ENCODE data around the gene PTPRN2.

Gene PTPRN2

DNA sequence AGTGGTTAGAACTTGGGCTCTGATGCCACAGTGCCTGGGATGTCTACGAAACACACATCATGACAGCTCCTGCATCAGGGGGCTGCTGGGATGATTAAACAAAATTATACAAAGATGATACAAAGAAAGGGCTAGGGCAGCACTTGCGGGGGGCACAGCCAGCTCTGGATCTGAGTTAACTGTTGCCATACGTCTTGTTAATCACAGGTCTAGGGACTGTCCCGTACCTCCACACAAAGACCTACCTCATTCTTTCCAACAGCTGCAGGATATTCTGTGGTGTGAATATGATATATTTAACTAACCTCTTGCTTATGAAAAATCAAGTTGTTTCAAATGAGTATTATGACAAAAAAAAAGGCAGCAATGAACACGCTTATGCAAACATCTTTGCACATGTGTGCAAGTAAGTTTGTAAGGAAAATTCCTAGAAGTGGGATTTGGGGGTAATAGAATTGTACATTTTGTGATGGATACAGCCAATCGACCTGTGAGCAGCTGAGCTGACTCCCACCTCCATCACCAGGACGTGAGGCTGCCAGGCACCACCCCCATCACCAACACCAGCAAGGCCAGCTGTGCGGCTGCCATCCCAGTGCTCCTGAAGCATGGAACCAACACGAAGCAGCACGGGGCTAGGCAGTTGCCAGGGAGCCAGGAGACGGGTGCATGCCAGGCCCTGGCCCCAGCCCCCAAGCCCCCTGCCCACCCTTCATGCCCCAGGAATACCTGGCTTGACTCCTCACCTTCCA lies 23.5 kb downstream of the PTPRN2 start:
- H3K27ac ChIP-seq: no peak overlapping the region
- TF ChIP-seq, protein P1, sequence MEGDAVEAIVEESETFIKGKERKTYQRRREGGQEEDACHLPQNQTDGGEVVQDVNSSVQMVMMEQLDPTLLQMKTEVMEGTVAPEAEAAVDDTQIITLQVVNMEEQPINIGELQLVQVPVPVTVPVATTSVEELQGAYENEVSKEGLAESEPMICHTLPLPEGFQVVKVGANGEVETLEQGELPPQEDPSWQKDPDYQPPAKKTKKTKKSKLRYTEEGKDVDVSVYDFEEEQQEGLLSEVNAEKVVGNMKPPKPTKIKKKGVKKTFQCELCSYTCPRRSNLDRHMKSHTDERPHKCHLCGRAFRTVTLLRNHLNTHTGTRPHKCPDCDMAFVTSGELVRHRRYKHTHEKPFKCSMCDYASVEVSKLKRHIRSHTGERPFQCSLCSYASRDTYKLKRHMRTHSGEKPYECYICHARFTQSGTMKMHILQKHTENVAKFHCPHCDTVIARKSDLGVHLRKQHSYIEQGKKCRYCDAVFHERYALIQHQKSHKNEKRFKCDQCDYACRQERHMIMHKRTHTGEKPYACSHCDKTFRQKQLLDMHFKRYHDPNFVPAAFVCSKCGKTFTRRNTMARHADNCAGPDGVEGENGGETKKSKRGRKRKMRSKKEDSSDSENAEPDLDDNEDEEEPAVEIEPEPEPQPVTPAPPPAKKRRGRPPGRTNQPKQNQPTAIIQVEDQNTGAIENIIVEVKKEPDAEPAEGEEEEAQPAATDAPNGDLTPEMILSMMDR (IDR thresholded peaks at IDR 0.05): no peak
- TF ChIP-seq ZFX (IDR thresholded peaks at IDR 0.05; ENCODE audit: borderline replicate concordance): no peak

DNA sequence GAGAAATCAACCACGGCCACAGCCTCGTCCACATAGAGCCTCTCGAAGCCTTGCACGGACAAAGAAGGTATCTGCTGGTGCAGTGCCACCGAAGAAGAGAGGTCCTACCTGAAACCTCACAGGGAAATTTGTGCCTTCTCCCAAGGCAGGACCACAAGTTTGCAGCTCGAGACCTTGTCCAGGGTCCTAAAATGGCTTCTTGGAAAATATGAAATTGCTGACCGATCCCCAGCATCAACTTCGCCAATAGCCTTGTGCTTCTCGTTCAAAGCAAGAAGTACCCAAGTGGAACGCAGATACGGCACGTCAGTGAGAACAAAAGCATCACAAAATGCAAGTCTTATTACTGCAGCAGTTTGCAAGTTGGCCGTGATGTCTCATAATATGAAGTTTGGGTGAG lies 24.6 kb downstream of the PTPRN2 start:
- TF ChIP-seq, protein P1 (IDR thresholded peaks at IDR 0.05): no peak
- TF ChIP-seq ZFX (IDR thresholded peaks at IDR 0.05; ENCODE audit: borderline replicate concordance): no peak

DNA sequence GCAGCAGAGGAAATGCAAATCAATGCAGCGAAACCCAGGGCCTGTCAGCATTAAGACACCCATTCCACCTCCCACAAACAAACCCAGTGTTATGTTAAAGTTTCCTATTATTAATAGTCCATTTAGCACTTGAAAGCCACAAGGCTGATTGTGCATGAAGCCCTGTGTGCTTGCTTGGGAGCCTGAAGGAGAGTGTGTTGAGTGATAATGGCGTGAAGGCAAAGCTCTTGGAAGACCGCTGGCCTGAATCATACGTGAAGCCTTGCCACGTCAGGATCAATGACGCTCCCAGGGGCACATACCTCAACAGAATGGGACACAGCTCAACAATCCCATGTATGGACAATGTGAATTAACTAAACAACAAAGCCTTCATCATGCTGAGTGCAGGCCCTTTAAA lies 25.1 kb downstream of the PTPRN2 start:
- no peak for TF ChIP-seq ZFX (IDR thresholded peaks at IDR 0.05; ENCODE audit: borderline replicate concordance)
- TF ChIP-seq, protein P1 (IDR thresholded peaks at IDR 0.05): no peak
- H3K27ac ChIP-seq: no peak overlapping the region

More for the DNA sequence above, 24.6 kb downstream of the PTPRN2 start:
- H3K27ac ChIP-seq: no peak overlapping the region

DNA sequence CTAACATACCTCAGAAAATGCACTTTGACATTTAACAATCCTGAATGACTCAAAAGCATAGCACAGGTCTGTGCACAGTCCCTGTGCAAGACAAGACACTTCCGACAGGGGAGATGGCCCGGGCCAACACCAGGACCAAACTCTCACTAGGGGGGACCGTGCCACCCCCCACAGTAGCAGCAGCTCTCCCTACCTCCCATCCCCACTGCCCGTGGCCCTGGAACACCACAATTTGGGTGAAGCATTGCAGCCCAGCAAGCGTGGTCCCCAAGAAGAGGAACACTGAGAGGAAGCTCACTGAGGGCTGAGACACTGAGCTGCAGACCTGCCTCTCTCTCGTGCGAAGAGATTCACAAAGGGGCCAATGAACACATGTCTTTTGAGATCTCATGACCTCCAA lies 26.0 kb downstream of the PTPRN2 start:
- no peak overlapping the region for H3K27ac ChIP-seq
- TF ChIP-seq, protein P1 (IDR thresholded peaks at IDR 0.05): no peak
- TF ChIP-seq ZFX (IDR thresholded peaks at IDR 0.05; ENCODE audit: borderline replicate concordance): no peak

DNA sequence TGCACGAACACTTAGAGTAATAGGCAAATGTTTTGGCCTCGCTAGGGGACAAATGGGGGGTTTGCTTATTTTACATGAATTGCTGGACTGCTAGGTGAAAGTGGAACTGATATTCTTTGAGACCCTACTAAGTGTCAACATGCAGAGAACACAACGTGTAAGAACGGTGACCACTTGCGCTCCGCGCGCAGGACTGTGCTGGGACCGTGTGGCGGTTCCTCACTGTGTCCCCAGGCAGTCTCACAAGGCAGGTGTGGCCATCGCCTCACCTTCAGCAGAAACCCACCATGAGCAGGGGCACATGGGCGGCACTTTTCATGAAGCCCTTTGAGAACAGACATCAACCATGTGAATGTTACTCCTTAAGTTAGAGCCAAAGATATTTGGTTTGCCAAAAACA lies 27.2 kb downstream of the PTPRN2 start:
- TF ChIP-seq, protein P1 (IDR thresholded peaks at IDR 0.05): no peak
- TF ChIP-seq ZFX (IDR thresholded peaks at IDR 0.05; ENCODE audit: borderline replicate concordance): no peak
- no peak overlapping the region for H3K27ac ChIP-seq

DNA sequence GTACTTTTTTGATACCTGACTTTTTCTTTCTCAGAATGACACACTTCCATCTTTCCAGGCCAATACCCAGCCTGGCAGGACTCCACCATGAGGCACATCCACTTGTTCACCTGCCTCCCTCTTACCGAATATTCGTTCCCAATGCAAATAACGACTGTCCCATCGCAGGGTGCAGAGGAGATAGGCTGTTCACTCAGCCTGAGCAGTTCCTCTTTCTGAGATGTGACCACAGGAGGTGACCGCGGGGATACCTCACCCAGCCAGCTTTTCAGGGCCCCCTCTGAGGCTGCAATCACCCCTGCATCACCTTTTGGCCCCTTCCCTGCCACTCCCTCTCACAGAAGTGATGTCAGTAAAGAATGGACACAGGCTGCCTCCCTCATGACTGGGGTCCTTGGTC lies 28.3 kb downstream of the PTPRN2 start:
- H3K27ac ChIP-seq: no peak overlapping the region
- no peak for TF ChIP-seq ZFX (IDR thresholded peaks at IDR 0.05; ENCODE audit: borderline replicate concordance)
- TF ChIP-seq, protein P1 (IDR thresholded peaks at IDR 0.05): no peak

DNA sequence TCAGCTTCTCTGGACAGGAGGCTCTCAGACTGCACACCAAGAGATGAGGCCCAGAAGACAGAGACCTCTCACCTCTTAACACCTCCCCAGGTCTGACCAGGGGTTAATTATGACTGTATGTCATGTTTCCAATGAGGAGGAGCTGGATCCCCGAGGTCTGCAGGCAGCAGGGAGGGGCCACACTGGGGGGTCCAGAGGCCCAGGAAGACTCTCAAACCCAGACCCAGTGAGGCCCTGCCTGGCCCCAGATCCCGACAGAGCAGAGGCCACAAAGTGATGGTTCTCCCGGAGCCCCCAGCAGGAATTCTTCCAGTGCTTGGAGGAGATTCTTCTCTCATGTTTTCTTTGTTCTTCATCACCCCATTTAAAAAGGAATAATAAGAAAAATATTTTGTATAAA lies 28.8 kb downstream of the PTPRN2 start:
- H3K27ac ChIP-seq: no peak overlapping the region
- no peak for TF ChIP-seq ZFX (IDR thresholded peaks at IDR 0.05; ENCODE audit: borderline replicate concordance)
- TF ChIP-seq, protein P1 (IDR thresholded peaks at IDR 0.05): no peak
